ENCODE data around the gene RNF20.
"Not testable (repeated sequence)": the region's sequence is repeated elsewhere in the genome, so short reads cannot be mapped to it uniquely, and the experiment has no call there.

RNF20 gene

GRCh38 chr9:101533334-101534204 lies at the start of gene RNF20:
RNF20 (plus strand) TSS chr9:101533853; CDS start chr9:101535424, 1,571 bp downstream.
- ATAC-seq = peak; percentile 98
- DNase-seq = peak; percentile 99

GRCh38 chr9:101484046-101484445 lies 49.6 kb upstream of the RNF20 start:
- DNase-seq (no peak), ATAC-seq (no peak)

- DNase-seq (no peak), ATAC-seq (peak; percentile 36)
Measured at GRCh38 chr9:101485924-101486692, 47.5 kb upstream of the RNF20 start.

- ATAC-seq (peak; percentile 71), DNase-seq (peak; percentile 27)
Measured at GRCh38 chr9:101486693-101487442, 46.8 kb upstream of the RNF20 start.

DNA sequence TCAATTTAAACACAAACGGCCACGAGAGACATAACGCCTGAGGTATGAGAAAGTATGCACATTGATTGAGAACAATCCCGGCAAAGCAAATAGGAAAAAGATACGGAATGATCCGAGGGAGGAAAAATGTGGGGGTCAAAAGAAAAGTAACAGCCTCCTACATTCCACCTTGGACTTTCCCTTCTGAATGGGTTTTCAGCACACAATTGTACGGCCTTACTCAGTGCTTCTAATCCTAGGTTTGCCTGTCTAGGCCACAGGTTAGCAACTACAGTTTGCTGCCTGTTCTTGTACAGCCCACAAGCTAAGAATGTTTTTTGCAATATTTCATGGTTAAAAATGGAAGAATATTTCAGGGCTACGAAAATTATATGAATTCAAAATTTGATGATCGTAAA lies 46.2 kb upstream of the RNF20 start:
- DNase-seq (no peak), ATAC-seq (no peak)

- no peak for ATAC-seq
Measured at GRCh38 chr9:101495810-101496209, 37.8 kb upstream of the RNF20 start.

DNA sequence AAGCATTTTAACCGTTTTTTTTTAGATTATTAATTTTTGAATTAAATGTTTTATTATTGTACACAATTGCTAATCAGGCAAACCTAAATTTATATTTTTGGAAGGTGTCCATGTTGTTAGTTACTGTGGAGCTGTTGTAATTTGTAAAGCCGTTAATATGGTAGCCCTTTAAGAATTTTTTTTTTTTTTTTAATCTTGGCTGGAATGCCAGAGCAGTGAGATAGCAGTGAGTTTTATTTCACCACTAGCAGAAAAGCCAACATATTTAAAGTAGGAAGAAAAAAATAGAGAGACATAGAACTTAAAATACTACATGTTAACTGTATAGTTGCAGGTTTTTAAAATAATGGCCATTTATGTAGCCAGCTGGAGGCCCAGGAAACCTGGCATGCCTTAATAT lies 35.3 kb upstream of the RNF20 start:
- ATAC-seq (no peak), DNase-seq (no peak)

More at GRCh38 chr9:101495810-101496209, 37.8 kb upstream of the RNF20 start:
- DNase-seq = no peak

GRCh38 chr9:101504188-101504587 lies 29.5 kb upstream of the RNF20 start:
- ATAC-seq (no peak), DNase-seq (no peak)

- ATAC-seq = no peak
- no peak for DNase-seq
Measured at GRCh38 chr9:101508211-101508610, 25.4 kb upstream of the RNF20 start.

GRCh38 chr9:101509572-101509971 lies 24.1 kb upstream of the RNF20 start:
- no peak for ATAC-seq
- DNase-seq = no peak

DNA sequence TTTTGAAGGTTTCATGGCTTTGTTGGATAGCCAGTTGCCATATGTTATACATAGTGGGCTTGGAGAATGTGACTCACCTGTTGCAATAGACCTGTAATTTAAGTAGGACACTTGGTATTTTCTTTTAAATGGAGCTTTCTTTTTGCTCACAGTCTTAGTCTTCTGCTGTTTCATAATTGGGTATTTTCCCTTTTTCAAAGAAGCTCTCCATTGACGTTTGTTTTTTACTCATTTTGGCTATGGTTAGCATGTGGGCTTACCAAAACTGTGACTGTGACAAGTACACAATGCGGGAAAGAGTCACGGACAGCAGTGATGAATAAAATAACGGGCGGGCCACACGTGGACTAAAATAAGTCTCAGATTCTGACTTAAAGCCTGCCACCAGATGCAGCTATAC lies 23.2 kb upstream of the RNF20 start:
- DNase-seq (no peak), ATAC-seq (peak; percentile 44)

DNA sequence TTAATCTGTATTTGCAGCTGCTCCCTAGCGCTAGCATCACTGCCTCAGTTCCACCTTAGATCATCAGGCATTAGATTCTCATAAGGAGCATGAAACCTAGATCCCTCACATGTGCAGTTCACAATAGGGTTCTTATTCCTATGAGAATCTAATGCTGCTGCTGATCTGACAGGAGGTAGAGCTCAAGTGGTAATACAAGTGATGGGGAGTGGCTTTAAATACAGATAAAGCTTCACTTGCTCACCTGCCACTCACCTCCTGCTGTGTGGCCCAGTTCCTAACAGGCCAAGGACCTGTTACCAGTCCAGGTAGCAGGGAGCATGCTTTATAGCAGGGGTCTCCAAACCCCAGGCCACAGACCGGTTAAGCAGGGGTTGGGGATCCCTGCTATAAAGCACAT lies 22.6 kb upstream of the RNF20 start:
- no peak for DNase-seq
- ATAC-seq = no peak

GRCh38 chr9:101512116-101512515 lies 21.5 kb upstream of the RNF20 start:
- DNase-seq (no peak), ATAC-seq (no peak)

GRCh38 chr9:101513351-101513750 lies 20.3 kb upstream of the RNF20 start:
- DNase-seq = no peak
- ATAC-seq = no peak

- DNase-seq (no peak), ATAC-seq (no peak)
Measured at GRCh38 chr9:101514071-101514470, 19.6 kb upstream of the RNF20 start.

- DNase-seq (no peak), ATAC-seq (no peak)
Measured at GRCh38 chr9:101516655-101517054, 17.0 kb upstream of the RNF20 start.

GRCh38 chr9:101518489-101518888 lies 15.2 kb upstream of the RNF20 start:
- not testable (repeated sequence) for DNase-seq, ATAC-seq

- no peak for ATAC-seq
- no peak for DNase-seq
Measured at GRCh38 chr9:101524371-101524770, 9.3 kb upstream of the RNF20 start.

GRCh38 chr9:101527066-101527465 lies 6.6 kb upstream of the RNF20 start:
- DNase-seq (no peak), ATAC-seq (no peak)

DNA sequence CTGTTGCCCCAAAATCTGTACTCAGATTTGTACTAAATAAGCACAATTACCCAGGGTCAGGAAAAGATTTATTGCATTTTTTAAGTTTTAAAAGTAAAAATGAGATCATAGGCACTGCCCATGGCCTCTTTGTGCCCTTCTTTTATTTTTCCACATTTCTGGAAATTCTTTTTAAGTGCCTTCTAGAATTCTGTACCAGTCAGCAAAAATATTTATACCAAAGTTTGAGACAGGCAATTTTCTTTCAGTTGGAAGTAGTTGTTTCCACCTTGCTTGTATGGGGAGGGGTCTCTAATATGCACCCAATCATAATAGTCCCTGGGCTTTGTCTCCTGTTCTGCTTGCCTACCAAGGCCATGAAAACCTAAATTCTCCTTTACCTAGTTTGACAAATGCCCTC lies 5.6 kb upstream of the RNF20 start:
- no peak for DNase-seq
- no peak for ATAC-seq

DNA sequence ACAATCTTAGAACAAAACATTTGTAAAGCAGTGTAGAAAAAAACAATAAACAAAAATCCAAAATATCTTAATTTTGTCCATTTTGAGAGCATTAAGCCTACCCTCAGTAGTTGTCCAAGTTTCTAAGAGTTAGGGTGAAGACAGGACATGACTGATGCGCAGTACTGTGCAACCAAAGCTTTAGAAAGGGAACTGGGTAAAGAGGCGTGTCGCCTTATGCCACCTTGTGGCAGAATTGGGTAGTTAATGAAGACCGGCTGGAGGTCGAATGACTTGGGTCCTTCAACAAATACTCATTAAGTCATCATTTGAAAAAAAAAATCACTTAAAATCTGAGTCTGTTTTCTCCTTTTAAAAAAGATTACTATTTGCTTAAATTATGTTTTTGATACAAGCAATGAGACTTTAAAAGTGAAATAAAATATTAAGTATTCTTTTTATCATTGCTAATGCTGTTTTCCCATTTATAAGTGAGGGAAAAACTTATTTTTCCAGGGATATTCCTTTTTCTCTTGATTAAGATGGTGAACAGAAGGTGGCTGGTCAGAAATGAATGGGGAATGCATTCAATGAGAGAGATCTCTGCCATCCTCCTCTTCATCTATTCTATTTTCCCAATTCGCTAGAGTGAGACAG lies 3.5 kb upstream of the RNF20 start:
- DNase-seq (peak; percentile 68), ATAC-seq (peak; percentile 38)

GRCh38 chr9:101536351-101536750 lies 2.7 kb downstream of the RNF20 start:
- ATAC-seq = no peak
- DNase-seq = no peak

Measured in stimulated activated naive CD8-positive, alpha-beta T cell treated with anti-CD3 and anti-CD28 coated beads, Interleukin-15, Interleukin-2, amounts not matched to agents 100 U/mL and 50 U/mL, for 24 hours (primary cell).